ENCODE results near the gene TBR1. TPM values are rescaled to one million over a fixed set of nuclear protein-coding genes. Genes with fewer than 3 reads are reported as not detected.

The TBR1 gene
- total RNA-seq, 1 experiment from 2014 or later: 0.03 TPM

Other genes starting within 250 kb of the TBR1 start
- 232 and 239 TPM in 2 replicates for gene PSMD14, start 107.9 kb upstream of the TBR1 start, total RNA-seq (2014; rRNA removed; shearing (Covaris generic))
- gene SLC4A10, start 208.1 kb downstream of the TBR1 start, total RNA-seq (2014; rRNA removed; shearing (Covaris generic)): not detected in 2 replicates

Data from SJSA1 (cell line).